Stimulated activated CD4-positive, alpha-beta T cell treated with anti-CD3 and anti-CD28 coated beads, Interleukin-2, amount 100 ng/mL, for 48 hours (primary cell): ENCODE data around the gene AURKAIP1.
"Not testable (repeated sequence)": the region's sequence is repeated elsewhere in the genome, so short reads cannot be mapped to it uniquely, and the experiment has no call there.

Source experiments
- DNase-seq, 2 donors: peaks; one replicate each; pipeline ENCODE4 v3.0.0-alpha.2; 2020

The AURKAIP1 gene

GRCh38 chr1:1374929-1375662 lies at the start of gene AURKAIP1:
TSS of gene AURKAIP1 (minus strand) at chr1:1375207. CDS start at chr1:1374756, 451 bp downstream.
- peak; percentile 91 to 92 for DNase-seq

DNA sequence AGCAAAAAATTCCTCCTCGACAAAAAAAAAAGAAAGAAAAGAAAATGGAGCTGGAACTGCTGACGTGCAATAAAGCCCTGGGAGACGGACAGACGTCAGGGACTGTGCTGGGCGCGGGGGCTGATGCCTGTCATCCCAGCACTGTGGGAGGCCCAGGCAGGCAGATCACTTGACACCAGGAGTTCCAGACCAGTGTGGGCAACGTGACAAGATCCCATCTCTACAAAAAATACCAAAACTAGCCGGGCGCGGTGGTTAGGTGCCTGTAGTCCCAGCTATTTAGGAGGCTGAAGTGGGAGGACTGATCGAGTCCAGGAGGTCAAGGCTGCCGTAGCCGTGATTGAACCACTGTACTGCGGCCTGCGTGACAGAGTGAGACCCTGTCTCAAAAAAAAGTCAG lies 49.7 kb upstream of the AURKAIP1 start:
- no peak for DNase-seq

DNA sequence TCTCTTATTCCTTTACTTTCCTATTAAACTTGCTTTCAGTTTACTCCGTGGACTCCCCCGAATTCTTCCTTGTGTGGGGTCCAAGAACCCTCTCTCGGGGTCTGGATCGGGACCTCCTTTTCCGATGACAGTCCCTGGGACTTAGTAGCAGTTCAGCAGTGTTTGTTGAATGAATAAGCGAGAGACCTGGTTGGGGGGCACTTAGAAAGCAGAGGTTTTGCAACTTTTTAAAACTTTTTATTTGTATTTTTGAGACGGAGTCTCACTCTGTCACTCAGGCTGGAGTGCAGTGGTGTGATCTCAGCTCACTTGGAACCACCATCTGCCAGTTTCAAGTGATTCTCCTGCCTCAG lies 48.2 kb upstream of the AURKAIP1 start:
- no peak for DNase-seq

GRCh38 chr1:1422465-1423244 lies 47.6 kb upstream of the AURKAIP1 start:
- DNase-seq = no peak

- DNase-seq = no peak
These were observed 47.0 kb upstream of the AURKAIP1 start for GRCh38 chr1:1421907-1422464.

- DNase-seq = no peak
These were observed 46.3 kb upstream of the AURKAIP1 start, which contains the start of gene ANKRD65 for GRCh38 chr1:1421147-1421906. TSS of gene ANKRD65 (minus strand) at chr1:1421276. CDS start at chr1:1421005, 271 bp downstream.

DNA sequence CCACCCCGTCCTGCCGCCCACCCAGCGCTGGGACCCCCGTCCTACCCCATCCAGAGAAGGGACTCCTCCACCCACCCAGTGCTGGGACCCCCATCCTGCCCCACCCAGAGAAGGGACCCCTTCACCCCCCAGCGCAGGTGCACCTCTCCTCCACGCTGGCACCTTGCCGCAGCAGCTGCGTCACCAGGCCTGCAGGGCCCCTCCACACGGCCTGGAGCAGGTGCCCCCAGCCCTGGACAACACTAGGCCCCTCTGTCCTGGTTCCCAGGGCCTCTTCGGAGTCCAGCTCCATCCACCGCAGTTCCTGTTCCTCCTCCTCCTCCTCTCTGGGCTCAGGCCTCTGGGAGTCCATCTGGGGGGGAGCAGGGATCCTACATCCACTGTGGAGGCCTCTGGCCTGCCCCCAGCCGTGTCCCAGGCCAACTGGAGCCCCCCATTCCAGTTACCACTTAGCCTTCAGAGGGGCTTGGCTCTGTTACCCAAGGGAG lies 45.7 kb upstream of the AURKAIP1 start:
- DNase-seq = no peak

DNA sequence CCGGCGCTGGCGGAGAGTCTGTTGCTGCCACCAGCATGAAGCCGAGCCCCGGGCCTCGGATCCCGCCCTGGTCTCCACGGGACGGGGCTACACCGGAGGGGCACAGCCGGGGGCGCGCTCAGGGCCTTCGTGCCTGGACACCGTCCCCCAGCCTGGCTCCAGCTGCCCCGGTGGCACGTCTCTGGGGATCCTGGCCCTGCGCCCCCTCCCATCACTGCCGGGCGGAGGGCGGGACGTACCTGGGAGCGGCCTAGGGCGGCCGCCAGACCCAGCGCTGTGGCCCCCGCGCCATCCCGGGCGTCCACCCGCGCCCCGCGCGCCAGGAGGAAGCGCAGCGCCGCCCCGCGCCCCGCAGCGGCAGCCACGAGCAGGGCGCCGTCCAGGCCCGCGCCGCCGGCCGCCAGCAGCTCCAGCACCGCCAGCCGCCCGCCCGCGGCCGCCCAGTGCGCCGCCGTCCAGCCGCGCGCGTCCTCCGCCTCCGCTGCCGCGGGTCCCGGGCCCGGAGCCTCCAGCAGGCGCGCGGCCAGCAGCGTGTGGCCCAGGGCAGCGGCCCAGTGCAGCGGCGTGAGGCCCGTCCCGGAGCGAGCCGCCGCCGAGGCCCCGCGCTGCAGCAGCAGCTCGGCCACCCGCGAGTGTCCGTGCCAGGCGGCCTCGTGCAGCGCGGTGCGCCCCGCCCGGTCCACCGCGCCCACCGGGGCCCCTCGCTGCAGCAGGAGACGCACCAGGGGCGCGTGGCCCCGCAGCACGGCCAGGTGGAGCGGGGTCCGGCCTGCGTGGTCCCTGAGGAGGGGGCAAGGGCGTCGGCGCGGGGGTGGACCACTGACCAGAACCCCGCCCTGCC lies 45.0 kb upstream of the AURKAIP1 start:
- DNase-seq = no peak

DNA sequence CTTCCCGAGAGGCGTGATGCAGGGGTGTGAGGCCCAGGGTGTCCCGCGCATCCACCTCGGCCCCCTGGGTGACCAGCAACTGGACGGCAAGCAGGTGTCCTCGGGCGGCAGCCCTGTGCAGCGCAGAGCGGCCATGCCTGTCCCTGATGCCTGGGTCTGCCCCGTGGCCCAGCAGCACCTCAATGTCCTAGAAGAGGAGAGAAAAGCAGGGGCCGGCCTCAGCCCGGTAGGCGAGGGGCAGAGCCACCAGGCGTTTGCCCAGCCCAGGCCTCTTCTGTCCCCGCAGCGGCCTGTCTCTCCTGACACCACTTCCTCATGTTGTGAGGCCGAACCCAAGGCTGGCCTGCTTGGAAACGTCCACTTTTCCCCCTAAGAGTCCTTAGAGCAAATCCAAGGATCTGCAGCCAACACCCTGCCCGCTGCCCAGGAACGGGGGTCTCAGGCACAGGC lies 44.4 kb upstream of the AURKAIP1 start:
- DNase-seq = no peak

- no peak for DNase-seq
These were observed 43.7 kb upstream of the AURKAIP1 start for GRCh38 chr1:1418464-1419362.

GRCh38 chr1:1417825-1418463 lies 42.9 kb upstream of the AURKAIP1 start:
- DNase-seq = not testable (repeated sequence)

DNA sequence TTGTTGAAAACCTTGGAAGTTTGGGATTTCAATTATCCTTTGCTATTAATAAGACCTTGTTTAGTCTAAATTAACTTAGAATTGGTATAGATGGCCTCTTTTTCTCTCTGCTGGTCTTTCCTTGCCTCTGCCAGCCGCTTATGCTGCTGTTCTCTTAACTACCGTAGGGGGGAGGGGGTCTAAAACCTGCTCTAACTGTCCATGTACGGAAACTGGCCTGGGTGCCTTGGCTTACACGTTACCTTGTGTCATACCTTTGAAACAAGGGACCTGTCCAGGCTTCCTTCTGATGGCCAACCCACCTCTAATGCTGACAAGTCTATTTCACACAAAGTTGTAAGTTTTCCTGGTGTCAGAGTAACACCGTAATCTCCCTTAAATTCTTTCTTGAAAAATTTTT lies 42.4 kb upstream of the AURKAIP1 start:
- not testable (repeated sequence) for DNase-seq

- DNase-seq = no peak
These were observed 40.7 kb upstream of the AURKAIP1 start for GRCh38 chr1:1415751-1416150.

GRCh38 chr1:1412311-1412902 lies 37.4 kb upstream of the AURKAIP1 start:
- DNase-seq = not testable (repeated sequence)

DNA sequence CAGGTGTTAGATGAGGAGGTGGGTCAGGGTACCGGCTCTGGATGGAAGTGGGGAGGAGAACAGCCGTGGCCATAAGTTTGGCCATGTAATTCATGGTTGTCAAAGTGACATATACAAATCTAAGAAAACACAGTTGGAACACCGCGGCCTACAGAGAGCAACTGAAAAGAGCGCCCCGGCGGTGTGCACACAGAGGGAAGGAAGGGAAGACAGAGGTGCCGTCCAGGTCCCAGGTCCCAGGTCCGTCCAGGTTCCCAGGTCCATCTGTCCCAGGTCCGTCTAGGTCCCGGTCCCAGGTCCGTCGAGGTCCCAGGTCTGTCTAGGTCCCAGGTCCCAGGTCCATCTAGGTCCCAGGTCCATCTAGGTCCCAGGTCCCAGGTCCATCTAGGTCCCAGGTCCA lies 36.6 kb upstream of the AURKAIP1 start:
- DNase-seq = no peak

GRCh38 chr1:1410238-1410637 lies 35.2 kb upstream of the AURKAIP1 start:
- not testable (repeated sequence) for DNase-seq

- DNase-seq = no peak
These were observed 32.8 kb upstream of the AURKAIP1 start for GRCh38 chr1:1407636-1408318.

- peak; percentile 92 to 93 for DNase-seq
These were observed 32.0 kb upstream of the AURKAIP1 start, which contains the start of gene MRPL20 for GRCh38 chr1:1406821-1407635. TSS of gene MRPL20 (minus strand) at chr1:1407293. CDS start at chr1:1407217, 76 bp downstream.
